Right atrium auricular region (tissue), 2 donors: ENCODE results near the gene POLR1E. TPM values are rescaled to one million over a fixed set of nuclear protein-coding genes. Genes with fewer than 3 reads are reported as not detected.
"Not testable (repeated sequence)": the region's sequence is repeated elsewhere in the genome, so short reads cannot be mapped to it uniquely, and the experiment has no call there.

Experiments used
- DNase-seq: peaks from one replicate; pipeline ENCODE4 v3.0.0-alpha.2; 2019; ENCODE audit warnings: low spot score
- H3K27ac ChIP-seq, 2 donors: fragments of 200-600 bp; sonication (generic); 1 replicate in 1 of 2; 2 replicates in 1 of 2; pipeline ENCODE4 v1.5.1; 2016 to 2019
- H3K27me3 ChIP-seq, 2 donors: fragments of 200-600 bp; sonication (generic); one replicate each; pipeline versions ENCODE4 v1.5.1 to v1.6.0; 2017 to 2019
- H3K36me3 ChIP-seq: fragments of 200-600 bp; sonication (generic); one replicate; pipeline ENCODE4 v1.5.1; 2016
- H3K4me1 ChIP-seq, 2 donors: fragments of 200-600 bp; sonication (generic); one replicate each; pipeline versions ENCODE4 v1.5.1 to v1.6.0; 2017 to 2019
- H3K4me3 ChIP-seq, 2 donors: fragments of 200-600 bp; sonication (generic); 1 replicate in 1 of 2; 2 replicates in 1 of 2; pipeline ENCODE4 v1.5.1; 2017 to 2019; ENCODE audit warnings: mild to moderate bottlenecking in 1 of 2, moderate library complexity in 1 of 2
- H3K9me3 ChIP-seq, 2 donors: fragments of 200-600 bp; sonication (generic); one replicate each; pipeline ENCODE4 v1.5.1; 2019
- total RNA-seq, 2 donors: library from RNA; depleted of rRNA; stranded (reverse); fragments of >200 nt; gene quantifications; one replicate each; pipeline ENCODE4 v1.1.0, GENCODE V29; 2016
- TF ChIP-seq, protein P1 (sequence below), 2 donors: fragments of 200-600 bp; sonication (generic); IDR thresholded peaks; one replicate each; pipeline ENCODE4 v1.5.1; 2019; ENCODE audit warnings: antibody characterized with exemption in 2 of 2

The POLR1E gene
- total RNA-seq, 2 donors from 2014 or later = 9.6 to 13.3 TPM

DNA sequence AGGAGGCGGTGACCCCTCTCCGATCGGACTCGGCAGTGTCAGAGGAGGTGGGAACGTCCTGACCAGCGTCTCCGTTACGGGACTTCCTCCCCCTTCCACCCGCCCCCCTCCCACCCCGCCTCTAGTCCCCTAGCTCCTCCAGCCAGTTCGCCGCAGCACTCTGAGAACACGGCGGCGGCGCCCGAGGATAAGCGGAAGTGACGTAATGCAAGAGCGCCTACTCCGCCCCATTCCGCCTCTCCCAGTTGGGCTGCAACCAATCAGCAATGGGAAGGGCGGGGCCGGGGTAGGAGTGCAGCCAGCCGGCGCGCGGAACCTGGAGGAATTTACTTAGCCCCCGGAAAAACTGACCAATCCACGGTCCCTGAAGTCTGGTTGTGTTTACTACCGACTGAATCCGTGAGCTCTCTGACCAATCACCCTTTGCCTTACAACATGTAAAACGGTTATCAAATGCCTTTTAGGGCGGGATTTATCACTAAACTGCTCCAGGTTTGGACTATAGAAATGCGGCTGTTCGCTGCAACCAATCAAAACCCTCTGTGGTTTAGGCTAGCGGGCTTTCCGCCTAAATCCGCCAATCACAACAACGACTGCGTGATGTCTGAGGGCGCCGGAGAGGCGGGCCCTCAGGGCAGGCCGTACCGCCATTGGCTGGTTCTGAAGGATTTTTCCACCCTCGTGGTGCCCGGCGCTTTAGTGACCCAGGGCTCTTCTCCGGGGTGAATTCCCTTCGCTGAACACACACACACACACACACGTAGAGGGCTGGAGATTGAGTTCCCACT, 20.3 kb upstream of the POLR1E start, which contains the start of gene ZBTB5:
Gene ZBTB5, minus strand, starts transcription at position 202 of the 788 bp plus-strand sequence. CDS start 22,899 bp downstream, outside the sequence.
- TF ChIP-seq, protein P1, sequence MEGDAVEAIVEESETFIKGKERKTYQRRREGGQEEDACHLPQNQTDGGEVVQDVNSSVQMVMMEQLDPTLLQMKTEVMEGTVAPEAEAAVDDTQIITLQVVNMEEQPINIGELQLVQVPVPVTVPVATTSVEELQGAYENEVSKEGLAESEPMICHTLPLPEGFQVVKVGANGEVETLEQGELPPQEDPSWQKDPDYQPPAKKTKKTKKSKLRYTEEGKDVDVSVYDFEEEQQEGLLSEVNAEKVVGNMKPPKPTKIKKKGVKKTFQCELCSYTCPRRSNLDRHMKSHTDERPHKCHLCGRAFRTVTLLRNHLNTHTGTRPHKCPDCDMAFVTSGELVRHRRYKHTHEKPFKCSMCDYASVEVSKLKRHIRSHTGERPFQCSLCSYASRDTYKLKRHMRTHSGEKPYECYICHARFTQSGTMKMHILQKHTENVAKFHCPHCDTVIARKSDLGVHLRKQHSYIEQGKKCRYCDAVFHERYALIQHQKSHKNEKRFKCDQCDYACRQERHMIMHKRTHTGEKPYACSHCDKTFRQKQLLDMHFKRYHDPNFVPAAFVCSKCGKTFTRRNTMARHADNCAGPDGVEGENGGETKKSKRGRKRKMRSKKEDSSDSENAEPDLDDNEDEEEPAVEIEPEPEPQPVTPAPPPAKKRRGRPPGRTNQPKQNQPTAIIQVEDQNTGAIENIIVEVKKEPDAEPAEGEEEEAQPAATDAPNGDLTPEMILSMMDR (IDR thresholded peaks at IDR 0.05) = no peak
- Histone ChIP-seq H3K4me1 (peaks cover 0 to 35% of the 10 kb centered on the region in 2 donors), H3K9me3 (no peaks in the 10 kb centered on the region), H3K36me3 (no peaks in the 10 kb centered on the region), H3K27me3 (no peaks in the 10 kb centered on the region), H3K27ac (peak within 1 kb of the TSS; percentile 98 to 99), H3K4me3 (peak within 1 kb of the TSS; percentile 67 to 82)
- DNase-seq = peak; percentile 100

DNA sequence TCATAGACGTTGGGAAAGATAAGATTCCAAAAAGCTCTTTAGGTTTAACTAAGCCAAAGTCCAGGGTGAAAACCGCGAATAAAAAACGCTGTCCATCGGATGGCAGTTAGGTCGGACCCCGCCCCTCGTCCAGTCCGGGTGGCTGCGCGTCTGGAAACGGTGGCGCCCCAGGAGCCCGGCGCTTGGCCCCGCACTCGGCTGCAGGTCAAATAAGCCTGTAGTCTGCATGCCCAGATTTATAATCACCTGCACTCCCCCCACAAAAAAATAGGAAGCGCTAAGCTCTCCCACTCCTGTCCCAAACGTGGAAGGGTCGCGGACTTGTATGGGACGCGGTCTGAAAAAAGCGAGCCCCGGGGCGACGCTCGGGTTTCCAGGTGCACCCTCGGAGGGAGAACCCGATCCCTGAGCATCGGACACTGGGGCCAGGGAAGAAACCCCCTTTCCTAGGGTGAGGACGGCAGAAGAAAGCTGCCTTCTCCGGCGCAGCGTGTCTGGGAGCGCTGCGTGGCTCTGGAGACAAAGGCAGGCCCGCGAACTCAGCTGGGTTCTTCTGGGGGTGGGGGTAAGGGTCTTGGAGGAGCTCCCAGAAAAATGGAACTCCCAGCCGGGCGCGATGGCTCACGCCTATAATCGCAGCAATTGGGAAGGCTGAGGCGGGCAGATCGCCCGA, 19.6 kb upstream of the POLR1E start:
- Histone ChIP-seq H3K9me3 (no peaks in the 10 kb centered on the region), H3K4me1 (peaks cover 0 to 31% of the 10 kb centered on the region in 2 donors), H3K27me3 (no peaks in the 10 kb centered on the region), H3K4me3 (peak overlapping the region; percentile 67 to 82), H3K27ac (peak overlapping the region; percentile 98 to 99), H3K36me3 (no peaks in the 10 kb centered on the region)
- DNase-seq = peak; percentile 90
- TF ChIP-seq, protein P1 (IDR thresholded peaks at IDR 0.05) = no peak

DNA sequence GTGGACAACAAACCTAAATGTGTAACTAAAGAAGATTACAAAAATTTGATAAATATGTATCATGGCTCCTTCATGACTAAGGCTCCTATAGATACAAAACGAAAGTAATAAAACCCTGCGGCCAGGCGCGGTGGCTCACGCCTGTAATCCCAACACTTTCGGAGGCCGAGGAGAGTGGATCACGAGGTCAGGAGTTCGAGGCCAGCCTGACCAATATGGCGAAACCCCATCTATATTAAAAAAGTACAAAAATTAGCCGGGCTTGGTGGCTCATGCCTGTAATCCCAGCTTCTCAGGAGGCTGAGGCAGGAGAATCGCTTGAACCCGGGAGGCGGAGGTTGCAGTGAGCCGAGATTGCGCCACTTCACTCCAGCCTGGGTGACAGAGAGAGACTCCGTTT, 18.2 kb upstream of the POLR1E start:
- not testable (repeated sequence) for H3K36me3 ChIP-seq, H3K27me3 ChIP-seq, DNase-seq, H3K27ac ChIP-seq, H3K9me3 ChIP-seq, H3K4me3 ChIP-seq
- H3K4me1 ChIP-seq = peaks cover 0 to 27% of the 10 kb centered on the region in 2 donors

DNA sequence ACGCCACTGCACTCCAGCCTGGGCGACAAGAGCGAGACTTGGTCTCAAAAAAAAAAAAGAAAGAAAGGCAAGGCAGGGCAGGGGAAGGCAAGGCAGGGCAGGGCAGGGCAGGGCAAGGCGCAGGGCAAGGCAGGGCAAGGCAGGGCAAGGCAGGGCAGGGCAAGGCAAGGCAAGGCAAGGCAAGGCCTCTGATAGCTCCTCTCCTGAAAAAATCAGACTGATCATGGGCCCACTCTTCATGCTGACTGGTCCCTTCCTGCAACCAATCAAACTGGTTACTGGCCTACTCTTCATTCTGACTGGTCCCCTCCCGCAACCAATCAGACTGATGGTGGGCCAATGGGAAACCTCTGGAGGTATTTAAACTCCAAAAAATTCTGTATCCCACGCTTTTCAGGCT, 17.1 kb upstream of the POLR1E start:
- H3K27me3 ChIP-seq = no peaks in the 10 kb centered on the region
- DNase-seq = no peak
- H3K9me3 ChIP-seq = no peaks in the 10 kb centered on the region
- TF ChIP-seq, protein P1 (IDR thresholded peaks at IDR 0.05) = no peak
- H3K27ac ChIP-seq = no peak overlapping the region
- peaks cover 0 to 16% of the 10 kb centered on the region in 2 donors for H3K4me1 ChIP-seq
- no peak overlapping the region for H3K4me3 ChIP-seq
- H3K36me3 ChIP-seq = no peaks in the 10 kb centered on the region

DNA sequence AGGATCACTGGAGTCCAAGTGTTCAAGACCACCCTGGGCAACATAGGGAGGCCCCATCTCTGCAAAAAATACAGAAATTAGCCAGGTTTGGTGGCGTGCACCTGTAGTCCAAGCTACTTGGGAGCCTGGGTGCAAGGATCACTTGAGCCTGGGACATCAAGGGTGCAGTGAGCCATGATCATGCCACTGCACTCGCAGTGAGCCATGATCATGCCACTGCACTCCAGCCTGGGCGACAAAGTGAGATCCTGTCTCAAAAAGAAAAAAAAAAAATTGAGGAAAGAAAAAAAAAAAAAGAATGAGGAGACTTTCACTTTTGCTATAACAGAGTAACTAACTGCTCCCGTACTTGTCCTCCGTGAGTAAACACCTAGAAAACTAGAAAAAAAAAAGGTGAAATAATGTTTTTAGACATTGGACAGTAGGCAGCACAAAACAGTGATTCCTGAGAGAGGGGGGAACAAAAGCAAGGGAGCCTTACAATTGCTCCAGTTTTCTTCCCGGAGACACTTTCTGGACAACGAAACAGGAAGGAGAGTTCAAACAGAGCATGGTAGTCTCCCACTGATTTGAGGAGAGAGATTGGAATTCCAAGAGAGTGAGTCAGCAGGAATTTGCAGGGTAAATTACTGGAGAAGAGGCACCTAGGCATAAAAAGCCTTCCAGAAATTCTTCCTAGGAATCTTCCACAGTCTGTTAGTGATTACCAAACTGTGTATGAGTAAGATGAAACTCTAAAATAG, 13.6 kb upstream of the POLR1E start:
- H3K36me3 ChIP-seq = no peaks in the 10 kb centered on the region
- peaks cover 0 to 13% of the 10 kb centered on the region in 2 donors for H3K9me3 ChIP-seq
- peak overlapping the region in 1 of 2 donors; percentile 27 for H3K4me3 ChIP-seq
- no peaks in the 10 kb centered on the region for H3K27me3 ChIP-seq
- no peaks in the 10 kb centered on the region for H3K4me1 ChIP-seq
- DNase-seq = no peak
- TF ChIP-seq, protein P1 (IDR thresholded peaks at IDR 0.05) = no peak
- H3K27ac ChIP-seq = peak overlapping the region; percentile 44 to 78

DNA sequence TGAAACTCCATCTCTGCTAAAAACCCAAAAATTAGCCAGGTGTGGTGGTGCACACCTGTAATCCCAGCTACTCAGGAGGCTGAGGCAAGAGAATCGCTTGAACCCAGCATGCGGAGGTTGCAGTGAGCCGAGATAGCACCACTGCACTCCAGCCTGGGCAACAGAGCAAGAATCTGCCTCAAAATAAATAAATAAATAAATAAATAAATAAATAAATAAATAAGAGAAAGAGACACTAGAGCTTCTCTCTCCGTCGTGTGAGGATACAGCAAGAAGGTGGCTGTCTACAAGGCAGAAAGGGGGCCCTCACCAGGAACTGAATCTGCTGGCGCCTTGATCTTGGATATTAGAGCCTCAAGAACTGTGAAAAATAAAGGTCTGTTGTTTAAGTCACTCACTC, 11.8 kb upstream of the POLR1E start:
- H3K36me3 ChIP-seq, DNase-seq, H3K27ac ChIP-seq, H3K27me3 ChIP-seq, H3K4me1 ChIP-seq, H3K4me3 ChIP-seq: not testable (repeated sequence)
- H3K9me3 ChIP-seq = peaks cover 0 to 13% of the 10 kb centered on the region in 2 donors
